HepG2 (cell line): ENCODE measurements around the gene NDNF. TPM values are rescaled to one million over a fixed set of nuclear protein-coding genes. Genes with fewer than 3 reads are reported as not detected.

Source experiments
- ATAC-seq: fragments of 200-7000 bp; cut with Tn5 transposase; 3 replicates; pipeline ENCODE4 v1.9.1; 2020; ENCODE audit warnings: mild to moderate bottlenecking, moderate library complexity
- BruUV-seq: library from RNA; stranded (reverse); fragments of 400-500 nt; replicated peaks from 2 replicates; lab custom pipeline; 2021; lab: Mats Ljungman, UMichigan
- CTCF ChIA-PET: fragments of 300-600 bp; formaldehyde crosslinking; extraction: SDS; loops from one replicate; lab custom pipeline; 2021; ENCODE audit warnings: low total read pairs, inconsistent platforms, low intra/inter-chr PET ratio; lab: Yijun Ruan, JAX
- POLR2A ChIA-PET: fragments of 350-600 bp; sonication (Branson Sonifier 250); formaldehyde crosslinking; loops from one replicate; lab custom pipeline; 2020; ENCODE audit warnings: antibody characterized with exemption, inconsistent platforms; lab: Yijun Ruan, JAX
- DNase-seq: peaks from one replicate; pipeline ENCODE4 v3.0.0-alpha.2; 2015; ENCODE audit warnings: low spot score
- FAIRE-seq: peaks from 3 replicates; lab custom pipeline; 2011; peaks lifted over from hg19 to GRCh38; lab: Jason Lieb, UNC
- H2AFZ ChIP-seq: one replicate; pipeline ENCODE4 v1.6.1; 2011; ENCODE audit warnings: low read length, inconsistent platforms
- H3K27ac ChIP-seq: fragments of 300-600 bp; 3 replicates; pipeline ENCODE4 v1.8.0; 2011; ENCODE audit warnings: mixed run types, mild to moderate bottlenecking, mixed read lengths, low read length, inconsistent platforms; ENCODE audit not compliant: insufficient read depth; ENCODE audit errors: extremely low read length
- H3K27me3 ChIP-seq, 2 experiments: fragments of 200-600 bp in 1 of 2; 2 replicates in 1 of 2; 3 replicates in 1 of 2; pipeline versions ENCODE4 v1.6.0 to v1.8.0; 2011; ENCODE audit warnings: low read length in 2 of 2, mild to moderate bottlenecking in 2 of 2, moderate library complexity in 2 of 2, inconsistent platforms in 1 of 2; ENCODE audit not compliant: insufficient read depth in 2 of 2, control insufficient read depth in 1 of 2
- H3K36me3 ChIP-seq, 2 experiments: fragments of 200-600 bp in 1 of 2; replicated peaks in 1 of 2; 2 replicates in 1 of 2; 3 replicates in 1 of 2; pipeline versions ENCODE4 v1.5.1 to v1.8.0; 2011; ENCODE audit warnings: low read length in 2 of 2, inconsistent platforms in 1 of 2; ENCODE audit not compliant: insufficient read depth in 2 of 2, control insufficient read depth in 1 of 2
- H3K4me1 ChIP-seq: 2 replicates; pipeline ENCODE4 v1.5.1; 2012; ENCODE audit warnings: low read length, inconsistent platforms; ENCODE audit not compliant: insufficient read depth
- H3K4me2 ChIP-seq: 2 replicates; pipeline ENCODE4 v1.6.0; 2011; ENCODE audit warnings: low read depth, low read length, inconsistent platforms
- H3K4me3 ChIP-seq, 3 experiments: fragments of 200-600 bp in 1 of 3; sonication (generic), shearing (Covaris generic) in 1 of 3; replicated peaks in 1 of 3; 2 replicates each; pipeline ENCODE4 v1.5.1; 2011 to 2016; ENCODE audit warnings: low read length in 3 of 3, inconsistent platforms in 2 of 3, low read depth in 2 of 3, mild to moderate bottlenecking in 2 of 3, control low read depth in 1 of 3, mixed read lengths in 1 of 3; ENCODE audit not compliant: insufficient read depth in 1 of 3
- H3K79me2 ChIP-seq: one replicate; pipeline ENCODE4 v1.6.1; 2011; ENCODE audit warnings: low read length, inconsistent platforms; ENCODE audit not compliant: insufficient read depth
- H3K9ac ChIP-seq: 2 replicates; pipeline ENCODE4 v1.6.0; 2011; ENCODE audit warnings: mild to moderate bottlenecking, low read depth, low read length, inconsistent platforms; ENCODE audit not compliant: insufficient read depth
- H3K9me3 ChIP-seq: 2 replicates; pipeline ENCODE4 v1.5.1; 2012; ENCODE audit warnings: mild to moderate bottlenecking, low read length
- H4K20me1 ChIP-seq: 2 replicates; pipeline ENCODE4 v1.6.0; 2011; ENCODE audit warnings: inconsistent platforms, mild to moderate bottlenecking, low read length, moderate library complexity; ENCODE audit not compliant: insufficient read depth
- AHR ChIP-seq: IDR thresholded peaks from 2 replicates; pipeline ENCODE4 v1.6.1; 2018; ENCODE audit warnings: missing genetic modification reagents, missing compliant biosample characterization
- HHEX ChIP-seq: IDR thresholded peaks from 2 replicates; pipeline ENCODE4 v1.6.1; 2016; ENCODE audit warnings: control low read depth
- HNRNPUL1 ChIP-seq: fragments of 200-400 bp; formaldehyde crosslinking; IDR thresholded peaks from 2 replicates; pipeline ENCODE4 v1.6.1; 2017; ENCODE audit warnings: low read depth, mild to moderate bottlenecking, low read length, moderate library complexity
- STAT5B ChIP-seq: sonication (generic); formaldehyde crosslinking; IDR thresholded peaks from 2 replicates; pipeline ENCODE4 v1.4.0; 2020; ENCODE audit warnings: missing genetic modification reagents
- ZFP82 ChIP-seq: sonication (generic); formaldehyde crosslinking; IDR thresholded peaks from 2 replicates; pipeline ENCODE4 v1.5.1; 2020; ENCODE audit warnings: mild to moderate bottlenecking, missing genetic modification reagents, borderline replicate concordance
- ZNF781 ChIP-seq: sonication (generic); formaldehyde crosslinking; IDR thresholded peaks from 2 replicates; pipeline ENCODE4 v1.5.1; 2020; ENCODE audit warnings: borderline replicate concordance, mild to moderate bottlenecking, missing genetic modification reagents; ENCODE audit errors: not compliant biosample characterization
- WGBS: methylation state at CpG from one replicate; pipeline ENCODE4 v1.1.6; 2017; ENCODE audit warnings: low lambda C conversion rate; 5-methylcytosine and 5-hydroxymethylcytosine counted together
- in situ Hi-C: cut with HindIII; loops from 2 replicates; pipeline ENCODE4 v1.10.0; 2017; ENCODE audit warnings: low pct_unique_long_range_greater_than_20kb; ENCODE audit not compliant: extremely low pct_ligation_motif_present
- intact Hi-C: fragments of 100-400 bp; cut with micrococcal nuclease; formaldehyde crosslinking; loops from one replicate; pipeline ENCODE4 v1.10.0; 2022; ENCODE audit not compliant: unreplicated experiment
- polyA plus RNA-seq, 8 experiments: library from polyadenylated mRNA; depleted of rRNA in 3 of 8; stranded (reverse) in 7 of 8; unstranded in 1 of 8; fragments of >200 nt; fragmentation: Illumina TruSeq in 4 of 8; extraction: Trizol in 4 of 8; gene quantifications; 2 replicates each; pipeline versions ENCODE4 v1.2.1 to v1.2.3, GENCODE V29; 2011 to 2016; ENCODE audit warnings: low read depth in 4 of 8, missing spikeins in 1 of 8, mixed read lengths in 1 of 8; ENCODE audit not compliant: insufficient read depth in 1 of 8
- total RNA-seq, 5 experiments: library from RNA; depleted of rRNA; stranded (reverse); fragments of >200 nt; fragmentation: Illumina TruSeq; extraction: Trizol; gene quantifications; 2 replicates each; pipeline ENCODE4 v1.2.3, GENCODE V29; 2016; ENCODE audit warnings: low read depth in 1 of 5
- TF ChIP-seq, protein P1 (sequence below): IDR thresholded peaks from 2 replicates; pipeline ENCODE4 v1.6.1; 2016; ENCODE audit warnings: mild to moderate bottlenecking
- TF ChIP-seq, protein P2 (sequence below): sonication (generic); formaldehyde crosslinking; IDR thresholded peaks from 2 replicates; pipeline ENCODE4 v1.9.0; 2021; ENCODE audit warnings: mild to moderate bottlenecking, missing genetic modification reagents

The NDNF gene
- total and polyA plus RNA-seq, 2 of the 13 experiments (the other 11 are each of a cell fraction or from before 2014, with no cell fraction given), result not detected

DNA sequence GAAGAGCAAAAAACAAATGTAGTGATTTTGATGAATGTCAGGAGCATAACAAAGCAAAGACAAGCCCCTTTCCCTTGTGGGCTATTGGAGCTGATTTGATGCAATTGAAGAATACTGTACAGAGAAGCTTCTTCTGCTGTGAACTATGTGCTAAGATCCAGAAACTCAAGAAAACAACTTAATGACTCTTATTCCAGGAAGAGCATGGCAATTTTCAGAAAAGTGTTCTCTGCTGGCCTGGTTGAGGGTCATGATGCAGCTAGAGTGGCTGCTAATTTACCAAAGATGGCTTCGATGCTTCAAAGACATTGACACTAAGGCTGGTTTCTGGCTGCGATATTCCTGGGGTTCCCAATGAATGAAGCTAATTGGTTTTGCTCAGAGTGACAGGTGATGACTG lies 46.0 kb upstream of the NDNF start (continued):
- TF ChIP-seq, protein P1, sequence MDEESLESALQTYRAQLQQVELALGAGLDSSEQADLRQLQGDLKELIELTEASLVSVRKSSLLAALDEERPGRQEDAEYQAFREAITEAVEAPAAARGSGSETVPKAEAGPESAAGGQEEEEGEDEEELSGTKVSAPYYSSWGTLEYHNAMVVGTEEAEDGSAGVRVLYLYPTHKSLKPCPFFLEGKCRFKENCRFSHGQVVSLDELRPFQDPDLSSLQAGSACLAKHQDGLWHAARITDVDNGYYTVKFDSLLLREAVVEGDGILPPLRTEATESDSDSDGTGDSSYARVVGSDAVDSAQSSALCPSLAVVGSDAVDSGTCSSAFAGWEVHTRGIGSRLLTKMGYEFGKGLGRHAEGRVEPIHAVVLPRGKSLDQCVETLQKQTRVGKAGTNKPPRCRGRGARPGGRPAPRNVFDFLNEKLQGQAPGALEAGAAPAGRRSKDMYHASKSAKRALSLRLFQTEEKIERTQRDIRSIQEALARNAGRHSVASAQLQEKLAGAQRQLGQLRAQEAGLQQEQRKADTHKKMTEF (CRISPR knock-in tag), result no peak
- TF ChIP-seq ZFP82 (CRISPR knock-in tag) (no peak), ZNF781 (CRISPR knock-in tag) (no peak), HHEX (CRISPR knock-in tag) (no peak), STAT5B (CRISPR knock-in tag) (no peak), AHR (no peak)

DNA sequence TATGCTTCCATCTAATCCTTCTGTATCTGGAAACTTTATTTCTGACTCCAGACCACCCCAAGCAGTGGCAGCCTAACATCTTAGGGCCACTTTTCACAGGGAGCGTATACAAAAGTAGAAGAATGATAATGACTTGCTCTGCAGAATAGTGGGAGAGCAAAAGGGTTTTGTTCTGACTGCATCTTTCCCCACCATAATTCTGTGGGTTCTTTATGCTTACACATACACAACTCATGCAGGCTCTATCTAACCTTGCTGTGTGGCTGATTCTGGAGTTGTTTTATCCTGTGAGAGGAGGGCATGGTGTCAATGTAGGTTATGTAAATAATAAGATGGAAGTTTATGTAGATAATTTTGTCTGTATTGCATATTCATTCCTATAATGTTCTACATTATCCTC lies 42.4 kb upstream of the NDNF start:
- intact Hi-C loops (no loop called here), in situ Hi-C loops (no loop called here)
- no peak for ATAC-seq
- no peak overlapping the region for H2AFZ ChIP-seq
- no peaks in the 10 kb centered on the region for H4K20me1 ChIP-seq
- H3K9me3 ChIP-seq, result no peaks in the 10 kb centered on the region
- H3K9ac ChIP-seq, result no peak overlapping the region
- no peak overlapping the region for H3K27ac ChIP-seq
- H3K36me3 ChIP-seq, result no peaks in the 10 kb centered on the region
- no peak for FAIRE-seq
- no peaks in the 10 kb centered on the region for H3K79me2 ChIP-seq
- no peaks in the 10 kb centered on the region for H3K4me1 ChIP-seq
- DNase-seq, result no peak
- TF ChIP-seq, protein P2, sequence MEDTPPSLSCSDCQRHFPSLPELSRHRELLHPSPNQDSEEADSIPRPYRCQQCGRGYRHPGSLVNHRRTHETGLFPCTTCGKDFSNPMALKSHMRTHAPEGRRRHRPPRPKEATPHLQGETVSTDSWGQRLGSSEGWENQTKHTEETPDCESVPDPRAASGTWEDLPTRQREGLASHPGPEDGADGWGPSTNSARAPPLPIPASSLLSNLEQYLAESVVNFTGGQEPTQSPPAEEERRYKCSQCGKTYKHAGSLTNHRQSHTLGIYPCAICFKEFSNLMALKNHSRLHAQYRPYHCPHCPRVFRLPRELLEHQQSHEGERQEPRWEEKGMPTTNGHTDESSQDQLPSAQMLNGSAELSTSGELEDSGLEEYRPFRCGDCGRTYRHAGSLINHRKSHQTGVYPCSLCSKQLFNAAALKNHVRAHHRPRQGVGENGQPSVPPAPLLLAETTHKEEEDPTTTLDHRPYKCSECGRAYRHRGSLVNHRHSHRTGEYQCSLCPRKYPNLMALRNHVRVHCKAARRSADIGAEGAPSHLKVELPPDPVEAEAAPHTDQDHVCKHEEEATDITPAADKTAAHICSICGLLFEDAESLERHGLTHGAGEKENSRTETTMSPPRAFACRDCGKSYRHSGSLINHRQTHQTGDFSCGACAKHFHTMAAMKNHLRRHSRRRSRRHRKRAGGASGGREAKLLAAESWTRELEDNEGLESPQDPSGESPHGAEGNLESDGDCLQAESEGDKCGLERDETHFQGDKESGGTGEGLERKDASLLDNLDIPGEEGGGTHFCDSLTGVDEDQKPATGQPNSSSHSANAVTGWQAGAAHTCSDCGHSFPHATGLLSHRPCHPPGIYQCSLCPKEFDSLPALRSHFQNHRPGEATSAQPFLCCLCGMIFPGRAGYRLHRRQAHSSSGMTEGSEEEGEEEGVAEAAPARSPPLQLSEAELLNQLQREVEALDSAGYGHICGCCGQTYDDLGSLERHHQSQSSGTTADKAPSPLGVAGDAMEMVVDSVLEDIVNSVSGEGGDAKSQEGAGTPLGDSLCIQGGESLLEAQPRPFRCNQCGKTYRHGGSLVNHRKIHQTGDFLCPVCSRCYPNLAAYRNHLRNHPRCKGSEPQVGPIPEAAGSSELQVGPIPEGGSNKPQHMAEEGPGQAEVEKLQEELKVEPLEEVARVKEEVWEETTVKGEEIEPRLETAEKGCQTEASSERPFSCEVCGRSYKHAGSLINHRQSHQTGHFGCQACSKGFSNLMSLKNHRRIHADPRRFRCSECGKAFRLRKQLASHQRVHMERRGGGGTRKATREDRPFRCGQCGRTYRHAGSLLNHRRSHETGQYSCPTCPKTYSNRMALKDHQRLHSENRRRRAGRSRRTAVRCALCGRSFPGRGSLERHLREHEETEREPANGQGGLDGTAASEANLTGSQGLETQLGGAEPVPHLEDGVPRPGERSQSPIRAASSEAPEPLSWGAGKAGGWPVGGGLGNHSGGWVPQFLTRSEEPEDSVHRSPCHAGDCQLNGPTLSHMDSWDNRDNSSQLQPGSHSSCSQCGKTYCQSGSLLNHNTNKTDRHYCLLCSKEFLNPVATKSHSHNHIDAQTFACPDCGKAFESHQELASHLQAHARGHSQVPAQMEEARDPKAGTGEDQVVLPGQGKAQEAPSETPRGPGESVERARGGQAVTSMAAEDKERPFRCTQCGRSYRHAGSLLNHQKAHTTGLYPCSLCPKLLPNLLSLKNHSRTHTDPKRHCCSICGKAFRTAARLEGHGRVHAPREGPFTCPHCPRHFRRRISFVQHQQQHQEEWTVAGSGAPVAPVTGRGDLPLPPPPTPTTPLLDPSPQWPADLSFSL, result no peak
- TF ChIP-seq HNRNPUL1, result no peak
- ChIA-PET POLR2A (no interaction called here), CTCF (no interaction called here)
- H3K4me2 ChIP-seq, result no peak overlapping the region
- 6% methylated on average over 1 of the region's 1 CpG for WGBS
- H3K27me3 ChIP-seq, result no peaks in the 10 kb centered on the region; a peak in 1 of 5 replicates
- no peak overlapping the region for H3K4me3 ChIP-seq
- BruUV-seq, result no TSS peak
